HG03280 (cell line): ENCODE data around the gene DGCR2.
"Not testable (repeated sequence)": the region's sequence is repeated elsewhere in the genome, so short reads cannot be mapped to it uniquely, and the experiment has no call there.

Source experiments
- ATAC-seq: cut with Tn5 transposase; IDR thresholded peaks from one replicate; pipeline ENCODE4 v1.9.1; 2021; ENCODE audit warnings: mild to moderate bottlenecking, moderate library complexity; ENCODE audit not compliant: unreplicated experiment

DGCR2 gene

GRCh38 chr22:19084586-19084985 lies 37.6 kb downstream of the DGCR2 start:
- ATAC-seq: not testable (repeated sequence)

- ATAC-seq: not testable (repeated sequence)
Measured at GRCh38 chr22:19084126-19084525, 38.1 kb downstream of the DGCR2 start.

GRCh38 chr22:19082793-19083192 lies 39.4 kb downstream of the DGCR2 start:
- no peak for ATAC-seq

- ATAC-seq: no peak
Measured at GRCh38 chr22:19082101-19082500, 40.1 kb downstream of the DGCR2 start.

GRCh38 chr22:19081351-19081750 lies 40.9 kb downstream of the DGCR2 start:
- ATAC-seq: no peak

- no peak for ATAC-seq
Measured at GRCh38 chr22:19080853-19081252, 41.4 kb downstream of the DGCR2 start.

GRCh38 chr22:19079691-19080090 lies 42.5 kb downstream of the DGCR2 start:
- no peak for ATAC-seq

- no peak for ATAC-seq
Measured at GRCh38 chr22:19075404-19075803, 46.8 kb downstream of the DGCR2 start.

GRCh38 chr22:19072853-19073252 lies 49.4 kb downstream of the DGCR2 start:
- not testable (repeated sequence) for ATAC-seq

GRCh38 chr22:19070397-19071169 lies 51.6 kb downstream of the DGCR2 start:
- ATAC-seq: no peak

GRCh38 chr22:19069451-19069850 lies 52.8 kb downstream of the DGCR2 start:
- ATAC-seq: no peak

- no peak for ATAC-seq
Measured at GRCh38 chr22:19068784-19069271, 53.4 kb downstream of the DGCR2 start.

GRCh38 chr22:19067696-19068348 lies 54.4 kb downstream of the DGCR2 start:
- ATAC-seq: no peak

- ATAC-seq: no peak
Measured at GRCh38 chr22:19066531-19067271, 55.5 kb downstream of the DGCR2 start.

- ATAC-seq: no peak
Measured at GRCh38 chr22:19065929-19066328, 56.3 kb downstream of the DGCR2 start.

GRCh38 chr22:19065298-19065859 lies 56.8 kb downstream of the DGCR2 start:
- ATAC-seq: no peak

GRCh38 chr22:19064354-19065054 lies 57.7 kb downstream of the DGCR2 start:
- ATAC-seq: no peak

GRCh38 chr22:19063581-19064353 lies 58.4 kb downstream of the DGCR2 start:
- ATAC-seq: no peak

GRCh38 chr22:19062943-19063308 lies 59.3 kb downstream of the DGCR2 start:
- ATAC-seq: no peak
